Endothelial cell of umbilical vein (primary cell): ENCODE data around the gene GALNT14. TPM values are rescaled to one million over a fixed set of nuclear protein-coding genes. Genes with fewer than 3 reads are reported as not detected.

Source experiments
- BruUV-seq: library from RNA; stranded (reverse); fragments of 400-500 nt; replicated peaks from 2 replicates; lab custom pipeline; 2021; lab: Mats Ljungman, UMichigan
- CTCF ChIA-PET: fragments of 300-600, 350-600 bp; sonication (Branson Sonifier 250); formaldehyde crosslinking; loops from one replicate; lab custom pipeline; 2021; ENCODE audit warnings: antibody characterized with exemption, inconsistent platforms; lab: Charles Lee
- POLR2A ChIA-PET: fragments of 300-600, 350-600 bp; sonication (Branson Sonifier 250); formaldehyde crosslinking; loops from one replicate; lab custom pipeline; 2021; ENCODE audit warnings: antibody characterized with exemption, inconsistent platforms; lab: Charles Lee
- DNase-seq: peaks from one replicate; pipeline ENCODE4 v3.0.0-alpha.2; 2011; ENCODE audit warnings: low read depth, low spot score
- FAIRE-seq: peaks from 2 replicates; lab custom pipeline; 2011; peaks lifted over from hg19 to GRCh38; lab: Jason Lieb, UNC
- H2AFZ ChIP-seq: 2 replicates; pipeline ENCODE4 v1.6.0; 2012; ENCODE audit warnings: low read depth, low read length, control low read depth, inconsistent platforms
- H3K27ac ChIP-seq: 2 replicates; pipeline ENCODE4 v1.5.1; 2011; ENCODE audit warnings: low read depth, mild to moderate bottlenecking, control low read depth, low read length, moderate library complexity; ENCODE audit not compliant: insufficient read depth
- H3K27me3 ChIP-seq, 2 experiments: 2 replicates each; pipeline versions ENCODE4 v1.6.0 to v1.6.1; 2011; ENCODE audit warnings: low read length in 2 of 2, mixed read lengths in 1 of 2; ENCODE audit not compliant: control insufficient read depth in 2 of 2, insufficient read depth in 2 of 2
- H3K36me3 ChIP-seq, 2 experiments: 2 replicates in 1 of 2; 3 replicates in 1 of 2; pipeline ENCODE4 v1.5.1; 2011; ENCODE audit warnings: low read length in 2 of 2, mild to moderate bottlenecking in 1 of 2, moderate library complexity in 1 of 2; ENCODE audit not compliant: control insufficient read depth in 2 of 2, insufficient read depth in 2 of 2; ENCODE audit errors: extremely low read depth in 1 of 2
- H3K4me1 ChIP-seq: 3 replicates; pipeline ENCODE4 v1.5.1; 2011; ENCODE audit warnings: mild to moderate bottlenecking, low read length; ENCODE audit not compliant: control insufficient read depth, insufficient read depth; ENCODE audit errors: extremely low read depth
- H3K4me2 ChIP-seq: 2 replicates; pipeline ENCODE4 v1.6.1; 2011; ENCODE audit warnings: low read length, control low read depth, mixed read lengths; ENCODE audit not compliant: insufficient read depth
- H3K4me3 ChIP-seq, 3 experiments: fragments of 200-600 bp in 1 of 3; sonication (generic), shearing (Covaris generic) in 1 of 3; replicated peaks in 1 of 3; 2 replicates each; pipeline ENCODE4 v1.5.1; 2011 to 2016; ENCODE audit warnings: control low read depth in 3 of 3, low read length in 3 of 3, mild to moderate bottlenecking in 2 of 3, inconsistent platforms in 1 of 3, low read depth in 1 of 3, moderate library complexity in 1 of 3; ENCODE audit not compliant: insufficient read depth in 1 of 3
- H3K79me2 ChIP-seq: 2 replicates; pipeline ENCODE4 v1.6.0; 2012; ENCODE audit warnings: low read length, inconsistent platforms; ENCODE audit not compliant: control insufficient read depth, insufficient read depth
- H3K9ac ChIP-seq: replicated peaks from 2 replicates; pipeline ENCODE3; 2011; ENCODE audit warnings: low read length, control low read depth; ENCODE audit not compliant: insufficient read depth; ENCODE audit errors: extremely low read depth
- H3K9me1 ChIP-seq: replicated peaks from 3 replicates; pipeline ENCODE4 v1.6.0; 2011; ENCODE audit warnings: mild to moderate bottlenecking, low read length; ENCODE audit not compliant: control insufficient read depth, insufficient read depth; ENCODE audit errors: extremely low read depth
- H3K9me3 ChIP-seq: replicated peaks from 2 replicates; pipeline ENCODE4 v1.5.1; 2012; ENCODE audit warnings: low read length, inconsistent platforms; ENCODE audit not compliant: control insufficient read depth, insufficient read depth
- H4K20me1 ChIP-seq: replicated peaks from 2 replicates; pipeline ENCODE3; 2011; ENCODE audit warnings: mild to moderate bottlenecking, low read length; ENCODE audit not compliant: control insufficient read depth, insufficient read depth; ENCODE audit errors: extremely low read depth
- EZH2 ChIP-seq: IDR thresholded peaks from 2 replicates; pipeline ENCODE4 v1.6.1; 2012; ENCODE audit warnings: borderline replicate concordance, low read depth, mild to moderate bottlenecking, moderate library complexity, low read length, inconsistent platforms; ENCODE audit not compliant: severe bottlenecking
- FOS ChIP-seq: IDR thresholded peaks from 2 replicates; pipeline ENCODE4 v1.6.1; 2011; ENCODE audit warnings: mild to moderate bottlenecking, low read length, moderate library complexity, borderline replicate concordance; ENCODE audit not compliant: insufficient read depth
- GATA2 ChIP-seq: IDR thresholded peaks from 2 replicates; pipeline ENCODE4 v1.7.0; 2011; ENCODE audit warnings: low read depth, mild to moderate bottlenecking, moderate library complexity, mixed read lengths, low read length; ENCODE audit not compliant: insufficient read length, insufficient read depth
- JUN ChIP-seq: IDR thresholded peaks from 2 replicates; pipeline ENCODE4 v1.6.1; 2011; ENCODE audit warnings: borderline replicate concordance, low read depth; ENCODE audit not compliant: insufficient read length, insufficient read depth
- MAX ChIP-seq: IDR thresholded peaks from 2 replicates; pipeline ENCODE4 v1.6.1; 2011; ENCODE audit not compliant: insufficient read depth, insufficient read length
- MYC ChIP-seq: IDR thresholded peaks from one replicate; pipeline ENCODE4 v1.6.1; 2011; ENCODE audit warnings: mild to moderate bottlenecking, low read depth, low read length
- POLR2A ChIP-seq: IDR thresholded peaks from 2 replicates; pipeline ENCODE4 v1.6.1; 2012; ENCODE audit warnings: low read depth, mild to moderate bottlenecking, control low read depth, low read length
- POLR2AphosphoS5 ChIP-seq: IDR thresholded peaks from 2 replicates; pipeline ENCODE4 v1.6.1; 2012; ENCODE audit warnings: low read depth, mild to moderate bottlenecking, control low read depth, low read length, moderate library complexity; ENCODE audit not compliant: insufficient read depth
- dilution Hi-C: fragments of 300-500 bp; cut with MboI; formaldehyde crosslinking; loops from one replicate; pipeline ENCODE4 v1.15.0; 2019; ENCODE audit warnings: low sequenced_read_pairs; ENCODE audit not compliant: extremely low pct_ligation_motif_present
- intact Hi-C: fragments of 100-400 bp; cut with micrococcal nuclease; formaldehyde crosslinking; loops from one replicate; pipeline ENCODE4 v1.10.0; 2022
- polyA plus RNA-seq, 4 experiments: library from polyadenylated mRNA; depleted of rRNA in 3 of 4; stranded (reverse) in 3 of 4; unstranded in 1 of 4; fragments of >200 nt; gene quantifications; 2 replicates each; pipeline versions ENCODE4 v1.2.1 to v1.2.3, GENCODE V29; 2011 to 2012; ENCODE audit warnings: missing spikeins in 1 of 4
- total RNA-seq: library from RNA; stranded (reverse); gene quantifications from 2 replicates; pipeline ENCODE4 v1.2.3, GENCODE V29; 2021
- TF ChIP-seq, protein P1 (sequence below), 2 donors: IDR thresholded peaks; 1 replicate in 1 of 2; 2 replicates in 1 of 2; pipeline ENCODE4 v1.5.1; 2011; ENCODE audit warnings: low read length in 2 of 2, mild to moderate bottlenecking in 2 of 2, moderate library complexity in 2 of 2, control low read depth in 1 of 2, inconsistent platforms in 1 of 2, low read depth in 1 of 2; ENCODE audit not compliant: insufficient read depth in 1 of 2; ENCODE audit errors: extremely low read depth in 1 of 2

GALNT14 gene
- total and polyA plus RNA-seq, 2 donors (not counting 3 experiments of a cell fraction or from before 2014, with no cell fraction given), result 0.04 to 0.40 TPM

GRCh38 chr2:30923623-30924022, 214.6 kb downstream of the GALNT14 start:
- DNase-seq, result no peak
- dilution Hi-C loops, result no loop called here
- H3K9me3 ChIP-seq, result no peaks in the 10 kb centered on the region
- no peaks in the 10 kb centered on the region for H3K79me2 ChIP-seq
- no peak for FAIRE-seq
- intact Hi-C loops, result no loop called here
- no peak overlapping the region for H3K27ac ChIP-seq
- no peaks in the 10 kb centered on the region for H3K9me1 ChIP-seq
- TF ChIP-seq GATA2, result no peak
- TF ChIP-seq EZH2, result no peak
- TF ChIP-seq FOS, result no peak
- TF ChIP-seq, protein P1, sequence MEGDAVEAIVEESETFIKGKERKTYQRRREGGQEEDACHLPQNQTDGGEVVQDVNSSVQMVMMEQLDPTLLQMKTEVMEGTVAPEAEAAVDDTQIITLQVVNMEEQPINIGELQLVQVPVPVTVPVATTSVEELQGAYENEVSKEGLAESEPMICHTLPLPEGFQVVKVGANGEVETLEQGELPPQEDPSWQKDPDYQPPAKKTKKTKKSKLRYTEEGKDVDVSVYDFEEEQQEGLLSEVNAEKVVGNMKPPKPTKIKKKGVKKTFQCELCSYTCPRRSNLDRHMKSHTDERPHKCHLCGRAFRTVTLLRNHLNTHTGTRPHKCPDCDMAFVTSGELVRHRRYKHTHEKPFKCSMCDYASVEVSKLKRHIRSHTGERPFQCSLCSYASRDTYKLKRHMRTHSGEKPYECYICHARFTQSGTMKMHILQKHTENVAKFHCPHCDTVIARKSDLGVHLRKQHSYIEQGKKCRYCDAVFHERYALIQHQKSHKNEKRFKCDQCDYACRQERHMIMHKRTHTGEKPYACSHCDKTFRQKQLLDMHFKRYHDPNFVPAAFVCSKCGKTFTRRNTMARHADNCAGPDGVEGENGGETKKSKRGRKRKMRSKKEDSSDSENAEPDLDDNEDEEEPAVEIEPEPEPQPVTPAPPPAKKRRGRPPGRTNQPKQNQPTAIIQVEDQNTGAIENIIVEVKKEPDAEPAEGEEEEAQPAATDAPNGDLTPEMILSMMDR (IDR thresholded peaks at IDR 0.05; ENCODE audit: extremely low read depth in 1 of 2, insufficient read depth in 1 of 2, low read depth in 1 of 2, low read length in 2 of 2), result no peak
- TF ChIP-seq POLR2AphosphoS5, result no peak
- no peak for TF ChIP-seq MAX
- TF ChIP-seq POLR2A, result no peak
- TF ChIP-seq JUN, result no peak
- TF ChIP-seq MYC, result no peak
- H3K4me3 ChIP-seq, result no peak overlapping the region
- no peaks in the 10 kb centered on the region for H4K20me1 ChIP-seq
- no peak overlapping the region for H3K4me2 ChIP-seq
- POLR2A ChIA-PET, result no interaction called here
- no peaks in the 10 kb centered on the region for H3K36me3 ChIP-seq
- no peaks in the 10 kb centered on the region for H3K4me1 ChIP-seq
- no TSS peak for BruUV-seq
- CTCF ChIA-PET, result no interaction called here
- H3K9ac ChIP-seq, result no peak overlapping the region
- no peaks in the 10 kb centered on the region for H3K27me3 ChIP-seq
- no peak overlapping the region for H2AFZ ChIP-seq
